ENCODE measurements around the gene SPANXB1. TPM values are rescaled to one million over a fixed set of nuclear protein-coding genes. Genes with fewer than 3 reads are reported as not detected.
"Not testable (repeated sequence)": the region's sequence is repeated elsewhere in the genome, so short reads cannot be mapped to it uniquely, and the experiment has no call there.

The SPANXB1 gene
- total RNA-seq, result not detected

- H3K27me3 ChIP-seq; intact Hi-C loops (cut with DNase I; ENCODE audit: low total_unique reads); H3K27ac ChIP-seq; H3K36me3 ChIP-seq; H3K9me3 ChIP-seq; H3K4me3 ChIP-seq; DNase-seq (ENCODE audit: low spot score in 2 of 2); H3K4me1 ChIP-seq: not testable (repeated sequence)
Measured at GRCh38 chrX:141002568-141002967, at the start of gene SPANXB1. SPANXB1 (plus strand) TSS chrX:141002594; CDS start chrX:141002694, 100 bp downstream.

GRCh38 chrX:140967036-140967435 lies 35.4 kb upstream of the SPANXB1 start:
- Histone ChIP-seq H3K4me1 (no peaks in the 10 kb centered on the region), H3K36me3 (no peaks in the 10 kb centered on the region), H3K27me3 (peaks cover 0 to 6% of the 10 kb centered on the region in 2 donors), H3K4me3 (no peak overlapping the region), H3K9me3 (no peaks in the 10 kb centered on the region), H3K27ac (no peak overlapping the region)
- no peak for TF ChIP-seq POLR2A (IDR thresholded peaks at IDR 0.05)
- TF ChIP-seq POLR2AphosphoS5 (IDR thresholded peaks at IDR 0.05), result no peak
- TF ChIP-seq CTCF (IDR thresholded peaks at IDR 0.05), result no peak
- no peak for DNase-seq (ENCODE audit: low spot score in 2 of 2)
- intact Hi-C loops (cut with DNase I; ENCODE audit: low total_unique reads), result no loop called here

DNA sequence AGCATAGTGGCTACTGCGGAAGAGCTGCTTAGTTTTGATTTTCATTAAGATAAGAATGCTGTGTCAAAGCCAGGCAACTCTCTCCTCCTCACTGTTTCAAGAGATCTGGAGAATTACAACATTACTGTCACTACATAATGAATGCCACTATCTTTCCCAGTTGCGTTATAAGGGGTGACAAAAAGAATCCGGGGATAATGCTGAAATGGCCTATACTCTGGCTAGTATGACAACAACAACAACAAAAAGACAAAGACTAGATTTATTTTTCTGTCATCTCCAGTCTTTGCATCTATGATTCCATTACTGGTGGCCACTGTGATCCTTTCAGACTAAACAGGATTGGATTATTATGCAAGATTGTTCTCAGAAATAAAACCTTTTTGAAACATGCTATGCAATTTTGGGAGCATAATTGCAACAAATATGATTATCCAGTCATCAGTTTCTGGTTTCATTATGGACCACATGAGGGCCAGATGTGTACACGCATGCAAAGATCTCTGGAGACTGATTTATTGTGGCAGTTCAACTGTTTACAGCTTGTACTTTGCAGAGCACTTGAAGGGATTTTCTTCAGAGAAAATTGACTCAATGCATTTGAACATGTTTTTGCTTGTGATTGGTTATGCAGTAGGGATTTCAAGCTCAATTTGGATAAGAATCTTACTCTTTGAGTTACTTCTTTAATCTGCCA lies 31.1 kb upstream of the SPANXB1 start:
- H3K9me3 ChIP-seq, result no peaks in the 10 kb centered on the region
- peaks cover 0 to 6% of the 10 kb centered on the region in 2 donors for H3K27me3 ChIP-seq
- no peak overlapping the region for H3K4me3 ChIP-seq
- no peaks in the 10 kb centered on the region for H3K4me1 ChIP-seq
- intact Hi-C loops (cut with DNase I; ENCODE audit: low total_unique reads), result no loop called here
- TF ChIP-seq CTCF (IDR thresholded peaks at IDR 0.05), result no peak
- TF ChIP-seq POLR2A (IDR thresholded peaks at IDR 0.05), result no peak
- TF ChIP-seq POLR2AphosphoS5 (IDR thresholded peaks at IDR 0.05), result no peak
- no peak overlapping the region for H3K27ac ChIP-seq
- no peak for DNase-seq (ENCODE audit: low spot score in 2 of 2)
- no peaks in the 10 kb centered on the region for H3K36me3 ChIP-seq

DNA sequence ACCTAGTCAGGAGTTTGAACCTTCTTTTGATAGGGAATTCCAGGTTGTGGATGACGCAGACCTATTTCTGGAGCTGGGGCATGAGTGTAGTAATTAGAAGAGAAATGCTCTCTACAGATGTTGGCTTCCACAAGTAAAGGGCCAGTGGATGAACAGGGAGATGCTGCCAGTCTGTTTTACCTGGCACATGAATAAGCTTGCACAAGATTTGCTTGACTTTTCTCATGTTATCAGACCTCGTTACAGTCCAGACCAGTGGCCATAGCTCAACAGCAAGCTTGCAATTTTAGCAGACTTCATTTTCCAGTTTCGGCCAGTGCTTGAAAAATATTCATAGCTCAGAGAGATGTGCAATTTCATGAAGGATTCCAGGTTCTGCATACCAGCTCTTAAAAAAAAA lies 26.9 kb upstream of the SPANXB1 start:
- TF ChIP-seq CTCF (IDR thresholded peaks at IDR 0.05) (no peak), POLR2A (IDR thresholded peaks at IDR 0.05) (no peak)
- H3K27me3 ChIP-seq, result peaks cover 0 to 11% of the 10 kb centered on the region in 2 donors
- H3K36me3 ChIP-seq, result no peaks in the 10 kb centered on the region
- no peak overlapping the region for H3K4me3 ChIP-seq
- H3K9me3 ChIP-seq, result no peaks in the 10 kb centered on the region
- DNase-seq (ENCODE audit: low spot score in 2 of 2), result no peak
- intact Hi-C loops (cut with DNase I; ENCODE audit: low total_unique reads), result no loop called here
- no peaks in the 10 kb centered on the region for H3K4me1 ChIP-seq
- H3K27ac ChIP-seq, result no peak overlapping the region

GRCh38 chrX:140980271-140980670 lies 22.1 kb upstream of the SPANXB1 start:
- peaks cover 0 to 8% of the 10 kb centered on the region in 2 donors for H3K27me3 ChIP-seq
- H3K36me3 ChIP-seq, result no peaks in the 10 kb centered on the region
- intact Hi-C loops (cut with DNase I; ENCODE audit: low total_unique reads), result no loop called here
- TF ChIP-seq POLR2AphosphoS5 (IDR thresholded peaks at IDR 0.05) (no peak), CTCF (IDR thresholded peaks at IDR 0.05) (no peak), POLR2A (IDR thresholded peaks at IDR 0.05) (no peak)
- DNase-seq (ENCODE audit: low spot score in 2 of 2), result no peak
- no peaks in the 10 kb centered on the region for H3K4me1 ChIP-seq
- H3K4me3 ChIP-seq, result no peak overlapping the region
- H3K27ac ChIP-seq, result no peak overlapping the region
- H3K9me3 ChIP-seq, result no peaks in the 10 kb centered on the region

Measured in breast epithelium (tissue), 4 donors.